NCI-H1694 treated with DMSO at 0.1 percent for 48 hours (cell line): ENCODE results near the gene PSORS1C2.

Source experiments
- DNase-seq: peaks from one replicate; lab custom pipeline; 2025; lab: John Stamatoyannopoulos, UW

Gene PSORS1C2

DNA sequence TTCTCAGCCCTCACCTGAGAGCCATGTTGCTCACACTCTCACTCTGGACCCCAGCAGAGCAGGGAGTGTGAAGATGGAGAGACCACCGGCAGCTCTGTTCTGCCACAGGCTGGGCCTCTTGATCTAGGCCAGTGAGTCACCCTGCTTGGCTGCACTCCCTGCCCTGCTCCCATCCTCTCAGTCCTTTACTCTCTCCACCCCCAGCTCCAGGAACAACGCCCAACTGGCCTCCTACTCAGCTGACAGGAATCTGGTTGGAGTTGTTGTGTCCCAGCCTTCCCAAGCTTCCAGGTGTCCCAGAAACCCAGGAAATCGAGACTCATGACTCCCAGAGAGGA is 24.4 kb downstream of the PSORS1C2 start, which contains the start of gene PSORS1C1:
PSORS1C1 (plus strand) TSS at position 260 of the 338 bp plus-strand sequence. CDS start 14,833 bp downstream, outside the sequence.
- no peak for DNase-seq

DNA sequence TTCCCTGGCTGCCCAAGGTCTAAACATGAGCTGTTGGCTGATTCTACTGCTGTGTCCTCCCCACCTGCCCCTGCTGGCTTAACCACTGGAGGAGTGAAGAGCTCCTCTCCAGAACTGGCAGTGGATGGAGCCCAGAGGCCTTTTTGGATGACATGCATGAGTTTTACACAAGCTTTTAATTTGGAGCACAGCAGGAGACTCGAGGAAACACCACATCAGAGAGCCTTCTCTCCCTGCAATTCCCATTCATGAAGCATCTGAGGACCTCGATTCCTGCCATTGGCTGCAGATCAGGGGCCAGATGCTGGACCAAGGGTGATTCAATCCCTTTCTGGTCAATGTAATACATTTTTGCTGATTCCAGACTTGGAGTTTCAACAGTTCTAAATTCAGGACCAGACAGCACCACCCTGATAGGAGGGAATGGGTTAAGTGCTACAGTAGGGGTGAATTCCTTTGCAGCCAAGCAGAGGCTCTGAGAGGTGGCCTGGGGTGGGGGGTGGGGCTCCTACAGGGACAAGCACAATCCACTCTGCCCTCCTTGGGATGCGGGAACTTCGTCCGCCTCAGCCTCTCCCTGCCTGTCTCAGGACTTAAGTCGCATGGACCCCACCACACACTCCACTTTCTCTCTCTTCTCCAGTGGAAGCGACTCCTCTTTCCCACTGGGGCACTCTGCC is 24.9 kb downstream of the PSORS1C2 start:
- DNase-seq = no peak

DNA sequence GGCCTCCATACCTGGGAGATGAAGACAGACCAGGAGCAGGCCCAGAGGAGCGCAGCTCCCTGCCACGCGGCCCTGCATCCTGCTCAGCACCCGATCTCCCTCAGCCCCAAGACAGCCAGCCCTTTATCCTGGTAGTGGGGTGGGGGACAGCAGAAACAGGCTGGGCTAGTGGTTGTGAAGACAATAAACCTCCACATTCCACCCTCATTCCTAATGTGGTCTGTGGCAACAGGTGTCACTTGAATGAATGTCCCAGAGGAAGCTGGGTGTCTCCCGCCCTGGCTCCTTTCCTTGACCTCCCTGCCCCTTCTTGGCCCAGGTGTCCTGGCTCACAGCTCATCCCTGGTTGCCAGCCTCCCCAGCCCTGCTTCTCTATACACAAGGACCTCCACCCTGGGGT is 26.4 kb downstream of the PSORS1C2 start, which contains the start of gene C6orf15:
C6orf15 (minus strand) TSS at position 98 of the 400 bp plus-strand sequence; CDS start at position 78, 20 bp downstream.
- no peak for DNase-seq

DNA sequence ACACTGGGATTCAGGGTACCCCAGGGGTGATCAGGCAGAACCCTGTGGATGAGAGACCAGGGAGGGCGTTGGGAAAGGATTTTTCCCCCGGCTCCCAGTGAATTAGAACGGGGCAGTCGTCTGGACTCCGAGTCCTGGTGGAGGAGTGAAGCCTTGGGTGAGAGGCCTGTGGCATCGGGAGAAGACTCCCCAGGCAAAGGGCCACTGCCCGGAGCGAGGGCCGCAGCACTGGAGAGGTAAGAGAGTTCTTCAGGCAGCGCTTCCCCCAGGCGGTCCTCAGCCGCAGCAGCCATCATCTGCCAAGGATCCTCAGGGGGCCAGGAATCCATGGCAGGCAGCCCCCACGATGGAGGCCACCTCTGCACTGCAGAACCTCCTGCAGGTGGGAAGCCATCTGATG is 27.2 kb downstream of the PSORS1C2 start:
- no peak for DNase-seq

DNA sequence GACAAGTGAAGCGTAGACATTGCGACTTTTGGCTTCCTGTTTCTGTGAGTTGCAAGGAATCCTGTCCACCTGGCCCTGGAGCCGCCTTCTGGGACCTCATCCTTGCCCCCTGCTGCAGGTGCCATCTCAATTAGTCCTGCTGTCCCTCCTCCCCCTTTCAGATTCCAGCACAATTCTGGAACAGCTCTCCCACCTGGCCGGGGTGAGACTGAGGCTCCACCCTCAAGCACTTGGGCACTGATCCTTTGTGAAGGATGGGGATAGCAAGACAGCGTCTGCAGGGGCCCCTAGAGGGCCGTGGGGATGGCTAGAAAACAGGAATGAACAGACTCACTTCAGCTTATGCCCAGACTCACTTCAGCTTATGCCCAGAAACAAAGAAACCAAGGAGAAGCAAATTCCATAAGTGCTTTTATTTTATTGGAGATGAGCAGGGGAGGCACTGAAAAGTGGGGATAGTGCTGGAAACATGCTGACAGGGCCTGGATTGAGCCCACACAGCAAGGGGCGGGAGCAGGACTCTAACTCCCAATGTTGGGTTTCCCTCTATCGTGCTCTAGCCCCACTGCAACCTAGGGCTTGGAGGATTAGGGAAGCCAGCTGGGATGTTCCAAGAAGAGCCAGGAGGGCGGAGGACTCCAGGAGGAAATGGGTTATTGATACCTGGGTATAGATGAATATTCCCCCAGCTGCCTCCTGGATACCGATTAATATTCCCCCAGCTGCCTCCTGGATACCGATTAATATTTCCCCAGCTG is 27.9 kb downstream of the PSORS1C2 start:
- DNase-seq = no peak

DNA sequence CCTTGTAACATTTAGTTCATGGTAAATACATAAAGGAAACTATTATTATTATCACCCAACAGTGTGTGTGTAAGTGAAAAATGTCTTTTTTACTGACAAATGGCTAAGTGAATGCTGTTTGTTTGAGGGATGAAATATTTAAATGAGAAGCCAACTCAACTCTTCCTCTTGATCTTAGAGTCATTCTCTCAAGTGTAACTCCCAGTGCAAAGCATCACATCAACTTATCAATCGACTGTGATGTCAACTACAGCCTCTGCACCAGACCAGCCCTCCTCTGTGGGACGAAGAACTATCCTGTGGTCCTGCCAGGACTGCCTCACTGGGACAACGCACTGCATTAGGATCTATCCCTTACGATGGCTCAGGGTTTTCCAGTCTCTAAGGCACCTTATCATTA is 31.8 kb downstream of the PSORS1C2 start:
- no peak for DNase-seq

DNA sequence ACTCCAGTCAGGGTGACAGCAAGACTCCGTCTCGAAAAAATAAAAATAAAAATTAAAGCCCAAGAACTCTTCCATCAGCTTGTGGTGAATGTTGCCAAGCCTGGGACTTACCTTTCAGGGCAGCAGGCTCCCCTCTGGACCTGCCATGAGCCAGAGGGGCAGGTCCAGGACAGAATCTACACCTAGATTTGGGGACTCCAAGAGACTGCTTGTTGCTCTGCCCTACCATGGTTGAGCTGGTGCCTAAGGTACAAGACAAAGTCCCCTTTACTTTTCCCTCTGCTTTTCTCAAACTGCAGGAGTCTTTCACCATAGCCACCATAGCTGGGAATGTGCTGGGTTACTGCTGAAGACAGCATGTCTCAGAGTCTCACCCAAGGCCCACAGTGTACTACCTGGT is 35.7 kb downstream of the PSORS1C2 start:
- DNase-seq = no peak

DNA sequence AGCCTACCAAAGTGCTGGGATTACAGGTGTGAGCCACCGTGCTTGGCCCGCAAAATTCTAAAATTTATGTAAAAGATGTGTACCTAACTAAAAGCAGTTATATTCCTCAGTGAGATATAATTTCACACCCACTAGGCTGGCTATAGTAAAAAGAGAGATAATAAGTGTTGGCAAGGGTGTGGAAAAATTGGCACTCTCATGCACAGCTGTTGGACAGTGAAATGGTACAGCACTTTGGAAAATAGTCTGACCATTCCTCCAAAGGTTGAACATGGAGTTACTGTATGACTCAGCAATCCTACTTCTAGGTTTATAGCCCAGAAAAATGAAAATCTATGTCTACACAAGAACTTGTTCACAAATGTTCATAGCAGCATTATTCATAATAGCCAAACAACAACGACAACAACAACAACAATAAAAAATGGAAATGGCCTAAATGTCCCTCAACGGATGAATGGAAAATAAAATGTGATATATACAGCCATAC is 40.4 kb downstream of the PSORS1C2 start:
- DNase-seq = no peak

DNA sequence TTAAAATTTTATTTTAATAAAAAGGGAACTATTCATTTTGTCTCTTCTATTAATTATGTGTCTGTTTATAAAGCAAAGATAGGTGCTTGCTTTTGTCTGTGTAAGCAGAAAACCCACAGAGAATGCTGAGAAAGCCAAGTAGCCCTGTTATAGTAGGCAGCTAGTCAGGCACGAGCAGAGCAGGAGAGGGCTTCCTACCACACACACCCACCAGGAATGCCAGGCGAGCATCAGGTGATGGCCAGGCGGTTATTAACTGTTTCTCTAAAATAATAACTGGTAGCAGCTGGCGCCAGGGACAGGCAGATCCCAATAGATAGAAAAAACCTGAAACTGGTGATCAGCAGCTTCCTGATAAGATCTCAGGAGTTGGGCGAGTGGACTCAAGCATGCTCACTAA is 42.2 kb downstream of the PSORS1C2 start:
- DNase-seq = no peak

DNA sequence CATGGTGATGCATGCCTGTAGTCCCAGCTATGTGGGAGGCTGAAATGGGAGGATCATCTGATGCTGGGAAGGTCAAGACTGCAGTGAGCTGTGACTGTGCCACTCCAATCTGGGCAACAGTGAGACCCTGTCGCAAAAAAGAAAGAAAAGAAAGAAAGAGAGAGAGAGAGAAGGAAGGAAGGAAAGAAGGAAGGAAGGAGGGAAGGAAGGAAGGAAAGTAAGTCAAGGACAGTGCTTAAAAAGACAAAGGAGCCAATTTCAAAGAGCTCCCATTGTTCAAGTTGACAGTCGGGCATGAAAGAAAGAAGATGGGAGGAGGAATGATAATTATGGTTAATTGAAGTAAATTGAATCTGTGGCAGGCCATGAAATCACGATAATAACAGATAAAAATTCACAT is 42.7 kb downstream of the PSORS1C2 start:
- DNase-seq = no peak

DNA sequence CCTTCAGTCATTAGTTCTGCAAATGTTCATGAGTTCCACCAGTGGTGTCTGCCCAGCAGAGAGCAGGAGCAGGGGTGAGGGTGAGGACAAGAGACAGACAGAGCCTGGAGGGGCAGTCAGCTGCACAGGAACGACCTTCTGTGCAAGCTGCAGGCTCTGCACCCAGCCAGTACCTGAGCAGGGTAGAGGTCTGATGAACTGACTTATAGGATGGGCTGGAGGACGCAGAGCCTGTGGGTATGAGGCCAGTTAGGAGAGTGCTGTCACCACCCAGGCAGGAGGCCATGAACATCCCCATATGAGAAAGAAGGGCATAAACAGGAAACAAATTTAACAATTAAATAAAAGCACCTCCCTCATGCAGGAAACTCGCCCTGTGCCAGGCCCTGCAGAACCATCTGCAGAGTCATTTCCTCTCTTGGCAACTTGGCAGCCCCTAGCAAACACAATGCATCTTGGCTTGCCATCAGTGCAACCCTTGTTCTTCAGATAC is 44.4 kb downstream of the PSORS1C2 start:
- no peak for DNase-seq

DNA sequence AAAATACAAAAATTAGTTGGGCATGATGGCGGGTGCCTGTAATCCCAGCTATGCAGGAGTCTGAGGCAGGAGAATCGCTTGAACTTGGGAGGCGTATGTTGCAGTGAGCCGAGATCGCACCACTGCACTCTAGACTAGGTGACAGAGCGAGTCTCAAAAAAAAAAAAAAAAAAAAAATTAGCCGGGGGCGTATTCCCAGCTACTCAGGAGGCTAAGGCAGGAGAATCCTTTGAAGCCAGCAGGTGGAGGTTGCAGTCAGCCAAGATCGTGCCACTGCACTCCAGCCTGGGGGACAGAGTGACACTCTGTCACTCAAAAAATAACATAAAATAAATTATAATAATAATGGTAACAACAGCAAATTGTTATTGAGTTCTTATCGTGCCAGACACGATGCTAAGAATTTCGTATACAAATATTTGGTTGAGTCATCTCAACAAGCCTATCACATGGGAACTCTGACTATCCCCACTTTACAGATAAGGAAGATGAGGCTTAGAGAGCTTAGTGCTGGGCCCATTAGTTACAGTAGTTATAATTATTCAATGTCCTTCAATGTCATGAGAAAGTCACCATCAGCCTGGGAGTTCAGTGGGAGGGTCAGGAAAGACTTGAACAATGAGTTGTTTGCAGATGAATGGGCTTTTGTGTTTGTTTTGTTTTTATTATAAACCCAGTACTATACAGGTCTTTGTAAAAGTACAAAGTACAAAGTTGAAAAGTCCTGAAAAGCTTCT is 45.9 kb downstream of the PSORS1C2 start:
- no peak for DNase-seq

DNA sequence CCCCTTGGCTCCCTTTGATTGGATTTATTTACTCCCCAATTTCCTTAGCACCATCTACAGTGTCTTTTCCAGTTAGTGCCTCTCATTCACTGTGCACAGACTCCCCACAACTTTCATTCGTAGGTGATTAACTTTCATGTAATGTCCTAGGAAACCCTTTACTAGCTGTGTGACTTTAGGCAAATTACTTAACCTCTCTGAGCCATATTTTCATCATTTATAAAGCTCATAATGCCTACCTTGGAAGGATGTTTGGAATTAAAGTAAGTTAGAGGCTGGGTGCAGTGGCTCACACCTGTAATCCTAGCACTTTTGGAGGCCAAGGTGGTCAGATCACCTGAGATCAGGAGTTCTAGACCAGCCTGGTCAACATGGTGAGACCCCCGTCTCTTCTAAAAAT is 46.6 kb downstream of the PSORS1C2 start:
- no peak for DNase-seq

DNA sequence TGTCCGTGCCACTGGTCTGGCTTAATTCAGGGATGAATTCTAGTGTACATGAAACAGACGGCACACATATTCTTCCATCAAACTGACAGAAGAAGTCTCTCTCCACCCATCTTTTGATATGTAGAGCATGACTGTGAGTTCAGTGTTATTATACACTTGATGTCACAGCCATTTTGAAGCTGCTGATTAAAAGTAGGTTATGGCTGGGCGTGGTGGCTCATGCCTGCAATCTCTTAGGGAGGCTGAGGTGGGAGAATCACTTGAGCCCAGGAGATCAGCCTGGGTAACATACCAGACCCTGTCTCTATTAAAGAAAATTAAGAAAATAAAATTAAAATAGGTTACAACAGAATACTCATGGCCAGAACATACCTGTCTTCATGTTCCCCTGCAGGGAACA is 47.2 kb downstream of the PSORS1C2 start:
- DNase-seq = no peak

DNA sequence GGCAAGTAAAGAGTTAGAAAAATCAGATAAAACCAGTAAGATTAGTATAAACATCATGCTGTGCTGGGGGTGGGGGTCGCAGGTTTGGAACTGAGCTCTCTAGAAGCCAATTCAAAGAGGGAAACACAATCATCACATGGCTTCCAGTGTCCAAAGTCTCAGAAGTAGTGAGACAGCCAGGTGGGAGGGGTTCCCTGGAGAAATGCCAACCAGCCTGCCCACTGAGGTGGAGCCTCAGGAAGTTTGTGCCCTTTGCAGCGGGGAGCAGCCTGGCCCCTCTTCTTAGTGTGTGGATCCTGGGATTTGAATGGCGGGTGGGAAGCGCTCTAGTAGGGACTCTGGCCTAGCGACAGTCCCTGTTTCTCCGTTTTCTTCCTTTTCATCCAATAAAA is 47.9 kb downstream of the PSORS1C2 start:
- no peak for DNase-seq

DNA sequence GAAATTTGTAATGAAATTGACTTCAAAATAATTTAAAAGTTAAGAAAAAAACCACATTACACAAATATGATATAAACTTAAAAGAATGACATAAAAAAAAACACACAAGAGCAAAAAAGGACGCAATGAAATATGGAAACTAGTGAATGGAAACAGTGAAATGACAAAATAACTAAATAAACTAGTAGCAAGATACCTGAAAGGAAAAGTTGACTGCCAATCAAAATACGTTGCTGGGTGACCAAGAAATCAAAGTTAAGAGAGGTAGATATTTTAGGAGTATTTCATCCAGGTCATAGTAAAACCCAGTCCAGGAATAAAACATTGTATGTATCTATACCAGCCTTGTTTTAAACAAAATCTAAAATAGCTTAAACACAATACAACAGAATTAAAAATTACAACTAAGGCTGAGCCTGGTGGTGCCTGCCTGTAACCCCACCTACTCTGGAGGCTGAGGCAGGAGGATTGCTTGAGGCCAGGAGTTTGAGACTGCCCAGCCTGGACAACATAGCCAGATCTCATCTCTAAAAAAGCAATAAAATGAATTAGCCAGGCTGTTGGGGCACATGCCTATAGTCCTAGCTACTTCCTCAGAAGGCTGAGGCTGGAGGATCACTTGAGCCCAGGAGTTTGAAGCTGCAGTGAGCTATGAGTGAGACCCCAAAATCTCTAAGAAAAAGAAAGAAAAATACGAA is 48.4 kb downstream of the PSORS1C2 start:
- DNase-seq = no peak
